ENCODE measurements around the gene MCM7. TPM values are rescaled to one million over a fixed set of nuclear protein-coding genes. Genes with fewer than 3 reads are reported as not detected.

The MCM7 gene
- polyA plus RNA-seq, 1 donor (not counting 4 experiments of a cell fraction or from before 2014, with no cell fraction given): 46.8 TPM

DNA sequence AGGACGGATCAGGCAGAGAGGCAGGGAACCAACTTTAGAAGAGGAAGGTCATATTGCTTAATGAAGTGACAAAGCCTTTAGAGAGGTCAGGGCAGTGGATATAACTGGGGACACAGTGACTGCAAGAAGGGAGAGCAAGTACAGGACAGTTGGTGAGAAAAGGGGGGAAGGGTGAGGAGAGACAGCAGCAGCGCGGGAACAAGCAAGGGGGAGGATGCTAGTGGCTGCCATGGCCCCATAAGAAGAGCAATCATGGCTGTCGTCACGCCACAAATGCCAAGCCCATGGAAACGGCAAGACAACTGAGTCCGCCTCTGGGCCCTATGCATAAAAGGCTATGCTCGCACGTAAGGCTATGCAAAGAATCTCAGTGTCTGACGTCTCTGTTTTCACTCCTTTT is 28.7 kb downstream of the MCM7 start:
- TF ChIP-seq EZH2 (IDR thresholded peaks at IDR 0.05; ENCODE audit: low read length) (no peak), CTCF (optimal IDR thresholded peaks at IDR 0.05 in 1 of 3, IDR thresholded peaks at IDR 0.05 in 1 of 3, conservative IDR thresholded peaks at IDR 0.05 in 1 of 3; ENCODE audit: extremely low read depth in 1 of 3, insufficient read depth in 2 of 3, low read length in 3 of 3) (no peak)
- no peak overlapping the region for H3K4me2 ChIP-seq (ENCODE audit: control insufficient read depth, extremely low read depth, insufficient read depth, low read depth, low read length)
- H3K27me3 ChIP-seq (ENCODE audit: control insufficient read depth, extremely low read depth, insufficient read depth, low read length): no peaks in the 10 kb centered on the region
- H3K9me1 ChIP-seq (ENCODE audit: control insufficient read depth, extremely low read depth, insufficient read depth, low read length): no peaks in the 10 kb centered on the region
- H3K9ac ChIP-seq (ENCODE audit: control insufficient read depth, extremely low read depth, insufficient read depth, low read length): no peak overlapping the region
- no peak overlapping the region for H3K4me3 ChIP-seq (ENCODE audit: control insufficient read depth in 2 of 3, extremely low read depth in 1 of 3, insufficient read depth in 2 of 3, low read depth in 1 of 3, low read length in 3 of 3)
- H3K27ac ChIP-seq (ENCODE audit: control insufficient read depth, insufficient read depth, low read length): no peak overlapping the region
- FAIRE-seq (no peak), DNase-seq (ENCODE audit: low read depth, low spot score) (no peak)
- peaks cover 18% of the 10 kb centered on the region for H3K79me2 ChIP-seq (ENCODE audit: control insufficient read depth, insufficient read depth, low read length)
- H3K9me3 ChIP-seq (ENCODE audit: control insufficient read depth, low read depth, low read length): peaks cover 27% of the 10 kb centered on the region
- H2AFZ ChIP-seq (ENCODE audit: control insufficient read depth, low read length): no peak overlapping the region
- dilution Hi-C loops (cut with MboI; ENCODE audit: extremely low pct_ligation_motif_present, low sequenced_read_pairs): no loop called here
- H3K36me3 ChIP-seq (ENCODE audit: control insufficient read depth in 2 of 2, extremely low read depth in 1 of 2, insufficient read depth in 2 of 2, low read length in 2 of 2): peaks cover 60 to 69% of the 10 kb centered on the region in 2 experiments
- H4K20me1 ChIP-seq (ENCODE audit: control insufficient read depth, extremely low read depth, insufficient read depth, low read length): no peaks in the 10 kb centered on the region
- H3K4me1 ChIP-seq (ENCODE audit: control insufficient read depth, extremely low read depth, insufficient read depth, low read length): no peaks in the 10 kb centered on the region

- TF ChIP-seq EZH2 (IDR thresholded peaks at IDR 0.05; ENCODE audit: low read length) (no peak), CTCF (optimal IDR thresholded peaks at IDR 0.05 in 1 of 3, IDR thresholded peaks at IDR 0.05 in 1 of 3, conservative IDR thresholded peaks at IDR 0.05 in 1 of 3; ENCODE audit: extremely low read depth in 1 of 3, insufficient read depth in 2 of 3, low read length in 3 of 3) (no peak)
- Histone ChIP-seq H3K9ac (ENCODE audit: control insufficient read depth, extremely low read depth, insufficient read depth, low read length) (no peak overlapping the region), H3K36me3 (ENCODE audit: control insufficient read depth in 2 of 2, extremely low read depth in 1 of 2, insufficient read depth in 2 of 2, low read length in 2 of 2) (peaks cover 53 to 61% of the 10 kb centered on the region in 2 experiments), H3K9me1 (ENCODE audit: control insufficient read depth, extremely low read depth, insufficient read depth, low read length) (no peaks in the 10 kb centered on the region), H3K9me3 (ENCODE audit: control insufficient read depth, low read depth, low read length) (peaks cover 27% of the 10 kb centered on the region), H3K27ac (ENCODE audit: control insufficient read depth, insufficient read depth, low read length) (no peak overlapping the region), H2AFZ (ENCODE audit: control insufficient read depth, low read length) (no peak overlapping the region), H3K4me3 (ENCODE audit: control insufficient read depth in 2 of 3, extremely low read depth in 1 of 3, insufficient read depth in 2 of 3, low read depth in 1 of 3, low read length in 3 of 3) (no peak overlapping the region), H3K4me1 (ENCODE audit: control insufficient read depth, extremely low read depth, insufficient read depth, low read length) (no peaks in the 10 kb centered on the region), H3K27me3 (ENCODE audit: control insufficient read depth, extremely low read depth, insufficient read depth, low read length) (no peaks in the 10 kb centered on the region), H3K79me2 (ENCODE audit: control insufficient read depth, insufficient read depth, low read length) (peaks cover 9% of the 10 kb centered on the region), H3K4me2 (ENCODE audit: control insufficient read depth, extremely low read depth, insufficient read depth, low read depth, low read length) (no peak overlapping the region), H4K20me1 (ENCODE audit: control insufficient read depth, extremely low read depth, insufficient read depth, low read length) (no peaks in the 10 kb centered on the region)
- FAIRE-seq (no peak), DNase-seq (ENCODE audit: low read depth, low spot score) (no peak)
- dilution Hi-C loops (cut with MboI; ENCODE audit: extremely low pct_ligation_motif_present, low sequenced_read_pairs): no loop called here
These were observed 30.0 kb downstream of the MCM7 start for GRCh38 chr7:100071018-100071723.

Measured in keratinocyte (primary cell).